HG02981 (cell line): Measurements from ENCODE around the gene DDX4.
"Not testable (repeated sequence)": the region's sequence is repeated elsewhere in the genome, so short reads cannot be mapped to it uniquely, and the experiment has no call there.

Source experiments
- ATAC-seq: cut with Tn5 transposase; IDR thresholded peaks from one replicate; pipeline ENCODE4 v1.9.1; 2021; ENCODE audit warnings: mild to moderate bottlenecking, moderate library complexity; ENCODE audit not compliant: unreplicated experiment

The DDX4 gene

DNA sequence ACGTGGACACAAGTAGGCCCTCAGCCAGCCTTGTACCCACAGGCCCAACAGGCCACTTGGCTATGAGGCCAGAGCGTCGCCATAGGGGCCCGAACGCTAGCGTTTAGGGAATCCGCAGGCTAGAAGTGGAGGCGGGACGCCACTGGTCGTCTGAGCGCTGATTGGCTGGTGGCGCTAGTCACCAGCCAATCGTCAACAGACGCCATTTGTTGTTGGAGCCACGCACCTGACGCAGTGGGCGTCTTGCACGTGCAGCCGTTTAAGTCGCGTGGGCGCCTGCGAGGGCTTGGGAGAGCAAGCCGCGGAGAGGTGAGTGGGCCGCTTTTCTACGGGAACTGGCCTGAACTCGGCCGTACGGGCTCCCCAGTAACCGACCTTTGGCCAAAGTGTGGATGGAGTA lies at the start of gene DDX4:
Gene DDX4, plus strand, starts transcription at position 269 of the 400 bp plus-strand sequence. CDS start 903 bp downstream, outside the sequence.
- ATAC-seq, result no peak

DNA sequence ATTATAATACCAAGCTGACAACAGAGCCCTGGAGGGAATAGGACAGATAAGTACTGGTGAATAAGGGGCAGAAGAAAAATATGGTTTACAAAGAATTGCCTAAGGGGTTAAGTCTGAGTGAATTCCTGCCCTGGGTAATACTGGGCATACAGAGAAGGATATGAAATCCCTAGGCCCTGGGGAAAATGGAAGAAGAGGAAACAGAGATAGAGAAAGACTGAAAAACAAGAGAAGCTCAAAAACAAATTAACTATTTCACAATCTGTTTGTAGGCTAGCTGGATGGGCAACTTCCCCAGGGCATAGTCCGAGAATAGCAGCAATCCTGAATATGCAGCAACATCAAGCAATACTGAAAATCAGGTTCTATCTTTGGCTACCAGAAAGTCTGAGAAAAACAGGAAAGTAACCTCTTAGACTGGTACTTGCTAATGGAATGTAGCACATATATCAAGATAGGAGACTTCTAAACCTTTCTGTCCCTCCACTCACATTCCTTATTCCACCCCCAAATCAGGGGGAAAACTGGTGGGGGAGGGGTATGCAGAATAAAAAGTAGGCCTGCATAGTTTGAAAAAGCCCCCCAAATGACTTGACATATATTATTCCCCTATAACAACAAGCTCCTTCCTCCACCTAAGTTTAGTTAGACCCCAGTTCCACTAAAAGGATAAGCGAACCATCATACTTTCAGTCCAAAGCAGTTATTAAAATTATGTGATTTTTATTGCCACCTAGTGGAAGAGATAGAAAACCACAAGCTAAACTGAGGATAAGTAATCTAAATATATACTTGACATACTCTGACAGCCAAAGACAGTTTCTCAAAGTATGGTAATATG lies 46.4 kb upstream of the DDX4 start:
- ATAC-seq, result no peak

DNA sequence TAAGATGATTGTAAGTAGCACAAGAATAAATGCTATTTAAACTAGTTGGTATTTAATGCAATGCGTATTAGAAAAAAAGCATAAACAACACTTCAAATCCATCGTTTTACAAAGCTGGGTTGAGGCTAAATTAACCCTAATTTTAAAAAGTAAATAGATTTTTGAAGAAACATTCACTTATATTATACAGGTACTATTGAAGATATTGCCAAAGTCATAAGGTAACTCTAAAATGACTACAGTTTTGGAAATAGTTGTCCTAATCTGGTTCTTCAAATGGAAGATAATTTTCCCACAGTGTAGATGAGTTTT lies 45.8 kb upstream of the DDX4 start:
- ATAC-seq, result no peak

- no peak for ATAC-seq
Measured at GRCh38 chr5:55692509-55692908, 45.4 kb upstream of the DDX4 start.

GRCh38 chr5:55694152-55694830 lies 43.6 kb upstream of the DDX4 start:
- no peak for ATAC-seq

GRCh38 chr5:55696704-55697103 lies 41.2 kb upstream of the DDX4 start:
- not testable (repeated sequence) for ATAC-seq

GRCh38 chr5:55699041-55699688 lies 38.7 kb upstream of the DDX4 start:
- peak; percentile 71 for ATAC-seq

DNA sequence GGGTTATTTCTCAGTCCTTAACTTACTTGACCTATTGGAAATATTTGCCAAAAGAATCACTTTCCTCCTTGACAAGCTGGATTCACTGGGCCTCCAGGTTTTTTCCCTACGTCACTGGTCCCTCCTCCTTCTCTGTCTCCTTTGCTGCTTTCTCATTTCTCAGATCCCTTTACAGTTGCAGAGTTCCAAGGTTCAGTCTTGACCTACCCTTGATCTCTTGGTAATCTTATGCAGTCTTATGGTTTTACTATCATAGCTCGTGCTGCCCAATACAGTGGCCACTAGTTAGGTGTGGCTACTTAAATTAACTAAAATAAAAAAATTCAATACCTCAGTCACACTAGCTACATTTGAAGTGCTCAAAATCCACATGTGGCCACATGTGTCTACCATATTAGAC lies 37.1 kb upstream of the DDX4 start:
- ATAC-seq, result no peak

DNA sequence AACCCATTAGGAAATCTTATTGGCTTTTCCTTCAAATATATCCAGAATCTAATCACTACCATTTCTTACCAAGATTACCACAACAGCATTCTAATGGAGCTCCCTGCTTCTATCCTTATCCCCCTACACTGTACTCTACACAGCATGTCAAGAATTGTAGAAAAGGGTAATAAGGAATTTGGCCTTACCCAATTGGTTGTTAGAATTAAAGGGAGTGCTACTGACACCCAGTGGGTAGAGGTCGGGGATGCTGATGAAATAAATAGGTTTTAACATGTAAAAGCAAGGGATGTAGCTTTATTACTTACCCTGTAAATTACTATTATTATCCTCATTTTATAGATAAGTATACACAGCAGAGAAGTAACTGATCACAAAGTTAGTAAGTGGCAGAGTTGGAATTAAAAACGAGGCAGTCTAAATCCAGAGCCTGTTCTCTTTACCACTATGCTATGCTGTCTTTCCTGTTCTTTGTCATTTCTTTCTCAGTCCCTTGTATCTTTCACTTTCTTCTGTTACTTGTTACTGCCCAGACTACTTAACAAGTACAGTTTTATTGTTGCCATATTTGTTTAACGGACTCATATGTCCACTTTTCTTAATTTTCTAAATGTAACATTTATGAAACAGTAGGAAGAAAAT lies 36.3 kb upstream of the DDX4 start:
- no peak for ATAC-seq

- no peak for ATAC-seq
Measured at GRCh38 chr5:55702598-55703345, 35.1 kb upstream of the DDX4 start.

GRCh38 chr5:55706230-55706629 lies 31.6 kb upstream of the DDX4 start:
- no peak for ATAC-seq

- ATAC-seq, result no peak
Measured at GRCh38 chr5:55708732-55709131, 29.1 kb upstream of the DDX4 start.

DNA sequence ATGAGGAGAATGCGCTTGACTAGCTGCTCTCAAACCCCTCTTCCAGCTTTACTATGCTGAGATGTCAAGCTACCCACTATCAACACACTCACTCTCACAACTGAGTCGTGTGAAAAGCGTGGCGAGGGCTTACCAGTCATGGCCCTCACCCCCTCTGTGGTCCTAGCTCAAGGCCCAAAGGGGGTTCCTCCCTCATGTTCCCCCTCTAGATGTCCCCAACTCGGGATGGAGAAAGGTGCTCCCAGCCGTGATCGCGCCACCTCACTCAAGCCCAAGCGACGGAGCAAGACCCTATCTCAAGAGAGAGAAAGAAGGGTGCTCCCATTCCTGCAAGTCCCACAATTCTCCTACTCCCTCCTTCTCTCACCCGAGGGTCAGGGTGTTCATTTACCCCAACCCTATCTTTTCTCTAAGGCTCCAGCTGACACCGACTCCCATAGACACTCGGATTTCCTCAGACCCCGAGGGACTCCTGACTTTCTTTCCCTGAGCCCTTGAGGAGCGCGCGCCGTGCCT lies 26.3 kb upstream of the DDX4 start:
- ATAC-seq, result peak; percentile 2

GRCh38 chr5:55712023-55712859 lies 25.6 kb upstream of the DDX4 start, which contains the start of gene SLC38A9:
Gene SLC38A9, minus strand, starts transcription at chr5:55712324. Its CDS starts 14,366 bp downstream, at chr5:55697958.
- peak; percentile 99 for ATAC-seq

DNA sequence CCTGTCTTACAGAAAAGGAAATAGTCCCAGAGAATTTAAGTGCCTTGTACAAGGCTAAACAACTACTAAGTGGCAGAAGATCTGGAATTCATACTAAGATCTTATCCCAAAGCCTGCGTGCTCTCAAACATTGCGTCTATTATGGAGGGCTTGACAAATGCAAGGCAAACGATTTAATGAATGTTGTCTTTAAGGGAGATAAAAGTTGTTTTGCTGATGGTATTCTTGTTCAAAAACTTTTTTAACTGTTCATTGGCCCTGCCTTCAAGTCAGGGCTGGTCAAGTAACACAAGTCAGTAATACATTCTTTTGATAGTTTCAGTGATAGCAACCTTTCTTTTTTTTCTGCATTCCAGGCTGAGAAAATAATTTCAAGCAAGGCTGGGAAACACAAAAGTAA lies 24.0 kb upstream of the DDX4 start:
- ATAC-seq, result no peak

- ATAC-seq, result no peak
Measured at GRCh38 chr5:55714339-55714738, 23.5 kb upstream of the DDX4 start.

- ATAC-seq, result no peak
Measured at GRCh38 chr5:55714749-55715148, 23.1 kb upstream of the DDX4 start.

- ATAC-seq, result no peak
Measured at GRCh38 chr5:55715519-55716078, 22.3 kb upstream of the DDX4 start.

DNA sequence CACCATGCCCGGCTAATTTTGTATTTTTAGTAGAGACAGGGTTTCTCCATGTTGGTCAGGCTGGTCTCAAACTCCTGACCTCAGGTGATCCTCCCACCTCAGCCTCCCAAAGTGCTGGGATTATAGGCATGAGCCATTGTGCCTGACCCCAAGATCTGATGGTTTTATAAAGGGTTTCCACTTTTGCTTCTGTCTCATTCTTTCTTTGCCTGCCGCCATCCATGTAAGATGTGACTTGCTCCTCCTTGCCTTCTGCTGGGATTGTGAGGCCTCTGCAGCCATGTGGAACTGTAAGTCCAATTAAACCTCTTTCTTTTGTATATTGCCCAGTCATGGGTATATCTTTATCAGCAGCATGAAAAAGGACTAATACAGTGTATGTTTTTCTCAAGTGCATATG lies 18.8 kb upstream of the DDX4 start:
- not testable (repeated sequence) for ATAC-seq
